Liver (tissue), 3 donors: Measurements from ENCODE around the gene NUBPL.

Experiments used
- ATF3 ChIP-seq: IDR thresholded peaks from 2 replicates; pipeline ENCODE4 v1.6.1; 2016; ENCODE audit warnings: antibody characterized with exemption
- CTCF ChIP-seq: fragments of 150-350 bp; IDR thresholded peaks from 2 replicates; pipeline ENCODE4 v1.5.1; 2017; ENCODE audit warnings: improper control_type of control experiment, low read depth, low read length; ENCODE audit not compliant: missing input control
- FOXA1 ChIP-seq: IDR thresholded peaks from 2 replicates; pipeline ENCODE4 v1.6.1; 2016; ENCODE audit warnings: antibody characterized with exemption
- FOXA2 ChIP-seq: IDR thresholded peaks from 2 replicates; pipeline ENCODE4 v1.6.1; 2016; ENCODE audit warnings: antibody characterized with exemption
- JUND ChIP-seq, 2 donors: IDR thresholded peaks; 2 replicates each; pipeline ENCODE4 v1.6.1; 2016; ENCODE audit warnings: antibody characterized with exemption in 2 of 2
- MAX ChIP-seq: IDR thresholded peaks from 2 replicates; pipeline ENCODE4 v1.6.1; 2016; ENCODE audit warnings: antibody characterized with exemption
- NR2F2 ChIP-seq: IDR thresholded peaks from 2 replicates; pipeline ENCODE4 v1.6.1; 2016; ENCODE audit warnings: antibody characterized with exemption
- RAD21 ChIP-seq, 2 donors: IDR thresholded peaks; 2 replicates each; pipeline ENCODE4 v1.6.1; 2016; ENCODE audit warnings: antibody characterized with exemption in 2 of 2, mild to moderate bottlenecking in 2 of 2
- REST ChIP-seq: IDR thresholded peaks from 2 replicates; pipeline ENCODE4 v1.6.1; 2016; ENCODE audit warnings: antibody characterized with exemption, mild to moderate bottlenecking
- RXRA ChIP-seq, 2 donors: IDR thresholded peaks; 2 replicates each; pipeline ENCODE4 v1.6.1; 2017 to 2018; ENCODE audit warnings: antibody characterized with exemption in 2 of 2, mild to moderate bottlenecking in 1 of 2
- SP1 ChIP-seq: IDR thresholded peaks from 2 replicates; pipeline ENCODE4 v1.6.1; 2018; ENCODE audit warnings: antibody characterized with exemption, mild to moderate bottlenecking
- TAF1 ChIP-seq: conservative IDR thresholded peaks from 2 replicates; pipeline ENCODE4 v1.6.1; 2016; ENCODE audit warnings: antibody characterized with exemption, mild to moderate bottlenecking
- YY1 ChIP-seq: IDR thresholded peaks from 2 replicates; pipeline ENCODE4 v1.6.1; 2016; ENCODE audit warnings: antibody characterized with exemption, mild to moderate bottlenecking
- donor health status: healthy.
- donor health status: healthy.

GRCh38 chr14:31825459-31825858 lies 264.3 kb downstream of the NUBPL start:
- TF ChIP-seq CTCF, result no peak
- no peak for TF ChIP-seq ATF3
- no peak for TF ChIP-seq YY1
- TF ChIP-seq JUND (IDR thresholded peaks at IDR 0.05), result no peak
- TF ChIP-seq MAX, result no peak
- TF ChIP-seq RXRA (IDR thresholded peaks at IDR 0.05), result no peak
- no peak for TF ChIP-seq TAF1
- TF ChIP-seq REST, result no peak
- no peak for TF ChIP-seq RAD21 (IDR thresholded peaks at IDR 0.05)
- no peak for TF ChIP-seq SP1
- no peak for TF ChIP-seq FOXA2
- TF ChIP-seq FOXA1, result no peak
- TF ChIP-seq NR2F2, result no peak
